ENCODE results near the gene PCDHGA4. TPM values are rescaled to one million over a fixed set of nuclear protein-coding genes. Genes with fewer than 3 reads are reported as not detected.

The PCDHGA4 gene
- total RNA-seq, 1 donor from 2014 or later: 12.5 TPM

DNA sequence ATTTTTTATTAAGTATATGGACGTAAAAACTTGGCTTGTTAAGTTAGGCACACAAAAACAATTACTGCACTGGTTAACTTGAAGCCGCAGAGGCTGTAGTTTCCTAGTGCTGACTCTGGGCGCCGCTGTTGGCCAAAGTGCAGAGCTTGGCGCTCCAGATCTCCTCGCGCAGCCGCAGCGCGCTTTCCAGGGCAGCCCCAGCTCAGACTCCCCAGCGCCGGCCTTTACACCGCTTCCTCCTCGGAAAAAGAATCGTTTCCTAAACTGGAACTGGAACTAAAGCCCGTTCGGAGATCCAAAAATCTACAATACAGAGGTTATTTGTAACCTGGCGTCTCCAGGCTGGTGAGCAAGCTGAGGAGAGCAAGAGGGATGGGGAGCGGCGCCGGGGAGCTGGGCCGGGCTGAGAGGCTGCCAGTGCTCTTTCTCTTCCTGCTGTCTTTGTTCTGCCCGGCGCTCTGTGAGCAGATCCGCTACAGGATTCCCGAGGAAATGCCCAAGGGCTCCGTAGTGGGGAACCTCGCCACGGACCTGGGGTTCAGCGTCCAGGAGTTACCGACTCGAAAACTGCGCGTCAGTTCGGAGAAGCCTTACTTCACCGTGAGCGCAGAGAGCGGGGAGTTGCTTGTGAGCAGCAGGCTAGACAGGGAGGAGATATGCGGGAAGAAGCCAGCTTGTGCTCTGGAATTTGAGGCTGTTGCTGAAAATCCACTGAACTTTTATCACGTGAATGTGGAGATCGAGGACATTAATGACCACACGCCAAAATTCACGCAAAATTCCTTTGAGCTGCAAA is 43.1 kb downstream of the PCDHGA4 start, which contains the start of gene PCDHGB5:
Gene PCDHGB5 (plus strand): TSS at position 192 of the 796 bp plus-strand sequence. CDS start 181 bp downstream, at position 373.

DNA sequence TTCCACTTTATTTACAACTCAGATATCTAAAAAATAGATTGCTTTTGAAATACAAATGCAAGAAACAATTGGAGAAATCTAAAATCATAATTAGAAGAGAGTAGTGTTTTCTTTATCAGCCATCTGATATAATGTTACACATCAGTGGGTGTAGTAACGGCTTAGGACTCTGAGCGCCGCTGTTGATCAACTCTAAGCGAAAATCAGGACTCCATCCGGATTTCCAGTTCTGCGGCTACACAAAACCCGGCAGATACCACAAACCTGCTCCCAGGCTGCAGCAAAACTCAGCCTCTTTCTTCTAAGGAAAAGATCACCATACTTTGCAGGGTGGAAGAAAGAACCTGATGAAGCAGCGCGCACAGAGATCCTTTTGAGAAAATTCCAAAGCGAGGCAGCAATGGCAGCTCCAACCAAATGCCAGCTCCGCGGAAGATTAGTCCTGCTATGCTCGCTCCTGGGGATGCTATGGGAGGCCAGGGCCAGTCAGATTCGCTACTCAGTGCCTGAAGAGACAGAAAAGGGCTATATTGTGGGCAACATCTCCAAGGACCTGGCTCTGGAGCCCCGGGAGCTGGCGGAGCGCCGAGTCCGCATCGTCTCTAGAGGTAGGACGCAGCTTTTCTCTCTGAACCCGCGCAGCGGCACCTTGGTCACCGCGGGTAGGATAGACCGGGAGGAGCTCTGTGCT is 47.9 kb downstream of the PCDHGA4 start, which contains the start of gene PCDHGA9:
Gene PCDHGA9 (plus strand): TSS at position 226 of the 691 bp plus-strand sequence. CDS start 175 bp downstream, at position 401.

Other genes with a start within 250 kb of the PCDHGA4 start
- 5.3 TPM for gene PCDHB4, start 233.2 kb upstream of the PCDHGA4 start, total RNA-seq
- 11.1 TPM for gene PCDHB5, start 219.8 kb upstream of the PCDHGA4 start, total RNA-seq
- gene PCDHB6, start 205.0 kb upstream of the PCDHGA4 start, total RNA-seq: 4.2 TPM
- 8.5 TPM for gene PCDHB7, start 182.4 kb upstream of the PCDHGA4 start, total RNA-seq
- gene PCDHB8, start 177.2 kb upstream of the PCDHGA4 start, total RNA-seq: 8.1 TPM
- 5.8 TPM for gene PCDHB16, start 172.6 kb upstream of the PCDHGA4 start, total RNA-seq
- 9.2 TPM for gene PCDHB9, start 167.9 kb upstream of the PCDHGA4 start, total RNA-seq
- gene PCDHB10, start 162.7 kb upstream of the PCDHGA4 start, total RNA-seq: 22.4 TPM
- gene PCDHB11, start 155.4 kb upstream of the PCDHGA4 start, total RNA-seq: 14.8 TPM
- 15.5 TPM for gene PCDHB12, start 146.3 kb upstream of the PCDHGA4 start, total RNA-seq
- 10.8 TPM for gene PCDHB13, start 141.1 kb upstream of the PCDHGA4 start, total RNA-seq
- gene PCDHB14, start 131.7 kb upstream of the PCDHGA4 start, total RNA-seq: 12.7 TPM
- gene PCDHB15, start 109.6 kb upstream of the PCDHGA4 start, total RNA-seq: 22.6 TPM
- 0.23 TPM for gene SLC25A2, start 51.0 kb upstream of the PCDHGA4 start, total RNA-seq
- 103 TPM for gene TAF7, start 34.2 kb upstream of the PCDHGA4 start, total RNA-seq
- gene PCDHGA1, start 24.5 kb upstream of the PCDHGA4 start, total RNA-seq: 4.2 TPM
- 8.5 TPM for gene PCDHGA2, start 16.3 kb upstream of the PCDHGA4 start, total RNA-seq
- 7.2 TPM for gene PCDHGA3, start 11.2 kb upstream of the PCDHGA4 start, total RNA-seq
- 10.4 TPM for gene PCDHGB1, start 4.9 kb upstream of the PCDHGA4 start, total RNA-seq
- gene PCDHGB2, start 5.0 kb downstream of the PCDHGA4 start, total RNA-seq: 7.6 TPM
- 7.2 TPM for gene PCDHGA5, start 9.1 kb downstream of the PCDHGA4 start, total RNA-seq
- gene PCDHGB3, start 15.2 kb downstream of the PCDHGA4 start, total RNA-seq: 9.2 TPM
- gene PCDHGA6, start 18.9 kb downstream of the PCDHGA4 start, total RNA-seq: 11.3 TPM
- 7.6 TPM for gene PCDHGA7, start 27.7 kb downstream of the PCDHGA4 start, total RNA-seq
- 14.8 TPM for gene PCDHGB4, start 32.7 kb downstream of the PCDHGA4 start, total RNA-seq
- 6.9 TPM for gene PCDHGA8, start 37.6 kb downstream of the PCDHGA4 start, total RNA-seq
- gene PCDHGB5, start 42.9 kb downstream of the PCDHGA4 start, total RNA-seq: 24.0 TPM
- gene PCDHGA9, start 47.8 kb downstream of the PCDHGA4 start, total RNA-seq: 14.3 TPM
- 17.8 TPM for gene PCDHGB6, start 53.0 kb downstream of the PCDHGA4 start, total RNA-seq
- gene PCDHGA10, start 58.0 kb downstream of the PCDHGA4 start, total RNA-seq: 15.2 TPM
- gene PCDHGB7, start 62.7 kb downstream of the PCDHGA4 start, total RNA-seq: 18.2 TPM
- 18.9 TPM for gene PCDHGA11, start 66.0 kb downstream of the PCDHGA4 start, total RNA-seq
- 7.4 TPM for gene PCDHGA12, start 75.5 kb downstream of the PCDHGA4 start, total RNA-seq
- 69.0 TPM for gene PCDHGC3, start 120.9 kb downstream of the PCDHGA4 start, total RNA-seq
- gene PCDHGC4, start 130.0 kb downstream of the PCDHGA4 start, total RNA-seq: 91.6 TPM
- 9.5 TPM for gene PCDHGC5, start 134.1 kb downstream of the PCDHGA4 start, total RNA-seq

Measured in diencephalon (tissue), 1 donor.